Ascending aorta (tissue), 2 donors: ENCODE results near the gene RORC. TPM values are rescaled to one million over a fixed set of nuclear protein-coding genes. Genes with fewer than 3 reads are reported as not detected.
"Not testable (repeated sequence)": the region's sequence is repeated elsewhere in the genome, so short reads cannot be mapped to it uniquely, and the experiment has no call there.

Experiments used
- DNase-seq, 2 donors: peaks; one replicate each; pipeline ENCODE4 v3.0.0-alpha.2; 2019; ENCODE audit warnings: low spot score in 2 of 2
- H3K27ac ChIP-seq, 2 donors: fragments of 200-600 bp; sonication (generic); one replicate each; pipeline ENCODE4 v1.5.1; 2016 to 2017; ENCODE audit warnings: mild to moderate bottlenecking in 1 of 2
- H3K27me3 ChIP-seq: fragments of 200-600 bp; sonication (generic); one replicate; pipeline ENCODE4 v1.5.1; 2017
- H3K36me3 ChIP-seq, 2 donors: fragments of 200-600 bp; sonication (generic); one replicate each; pipeline ENCODE4 v1.5.1; 2016
- H3K4me1 ChIP-seq, 2 donors: fragments of 200-600 bp; sonication (generic); one replicate each; pipeline ENCODE4 v1.5.1; 2016 to 2017; ENCODE audit warnings: mild to moderate bottlenecking in 1 of 2
- H3K4me3 ChIP-seq, 2 donors: fragments of 200-600 bp; sonication (generic); one replicate each; pipeline ENCODE4 v1.5.1; 2016 to 2017; ENCODE audit warnings: mild to moderate bottlenecking in 1 of 2
- H3K9me3 ChIP-seq, 2 donors: fragments of 200-600 bp; sonication (generic); one replicate each; pipeline ENCODE4 v1.5.1; 2016
- CTCF ChIP-seq, 3 experiments: fragments of 200-600 bp in 2 of 3; fragments of 450-650 bp in 1 of 3; sonication (generic) in 2 of 3; IDR thresholded peaks; one replicate each; pipeline ENCODE4 v1.5.1; 2016 to 2019; ENCODE audit warnings: antibody characterized with exemption in 3 of 3, mild to moderate bottlenecking in 1 of 3, moderate library complexity in 1 of 3
- intact Hi-C: fragments of 100-400 bp; cut with DNase I; formaldehyde crosslinking; loops from one replicate; pipeline ENCODE4 v1.15.1; 2023
- total RNA-seq: library from RNA; depleted of rRNA; stranded (reverse); fragments of >200 nt; gene quantifications from one replicate; pipeline ENCODE4 v1.1.0, GENCODE V29; 2016

The RORC gene
- total RNA-seq, 1 donor from 2014 or later: not detected

DNA sequence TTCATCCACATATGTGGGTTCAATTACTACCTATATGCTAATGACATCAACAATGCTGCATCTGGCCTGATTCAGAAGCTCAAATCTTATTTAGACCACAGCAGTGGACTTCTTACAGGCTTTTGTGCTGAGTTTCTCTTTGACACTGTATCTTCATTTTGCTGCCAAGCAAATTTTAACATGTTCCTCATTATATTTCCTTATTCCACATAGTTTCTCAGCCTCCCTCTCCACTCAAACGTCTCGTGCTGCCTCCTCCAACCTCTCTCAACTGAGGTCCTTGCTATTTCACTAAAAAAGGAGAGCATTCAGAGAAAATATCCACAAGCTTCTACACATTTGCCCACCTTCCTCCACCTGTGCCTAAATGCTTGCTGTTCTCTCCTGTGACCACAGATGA is 47.8 kb downstream of the RORC start:
- TF ChIP-seq CTCF (IDR thresholded peaks at IDR 0.05): no peak
- Histone ChIP-seq H3K4me3 (no peak overlapping the region), H3K27me3 (no peaks in the 10 kb centered on the region), H3K9me3 (no peaks in the 10 kb centered on the region), H3K4me1 (no peaks in the 10 kb centered on the region), H3K36me3 (peaks cover 0 to 11% of the 10 kb centered on the region in 2 donors), H3K27ac (no peak overlapping the region)
- no peak for DNase-seq
- intact Hi-C loops: no loop called here

DNA sequence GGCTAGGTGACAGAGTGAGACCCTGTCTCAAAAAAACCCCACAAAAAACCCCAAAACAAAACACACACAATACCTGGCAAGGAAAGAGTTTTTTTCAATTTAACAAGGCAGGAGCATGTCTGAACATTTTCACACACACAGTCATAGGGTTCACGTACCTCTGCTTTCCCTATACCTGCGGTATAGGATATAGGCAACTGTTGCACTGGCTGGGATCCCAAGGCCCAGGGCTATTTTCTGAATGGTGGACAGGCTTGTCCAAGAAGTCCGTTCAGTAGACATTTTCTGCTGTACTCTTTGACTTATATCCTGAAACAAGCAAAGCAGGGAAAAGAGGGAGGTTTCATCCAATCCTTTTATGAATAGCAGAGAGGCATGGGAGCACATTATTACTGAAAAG is 48.9 kb downstream of the RORC start:
- H3K27ac ChIP-seq: no peak overlapping the region
- H3K4me1 ChIP-seq: no peaks in the 10 kb centered on the region
- intact Hi-C loops: no loop called here
- no peak overlapping the region for H3K4me3 ChIP-seq
- no peak for DNase-seq
- no peaks in the 10 kb centered on the region for H3K9me3 ChIP-seq
- no peak for TF ChIP-seq CTCF (IDR thresholded peaks at IDR 0.05)
- H3K27me3 ChIP-seq: no peaks in the 10 kb centered on the region
- H3K36me3 ChIP-seq: peaks cover 3 to 16% of the 10 kb centered on the region in 2 donors

DNA sequence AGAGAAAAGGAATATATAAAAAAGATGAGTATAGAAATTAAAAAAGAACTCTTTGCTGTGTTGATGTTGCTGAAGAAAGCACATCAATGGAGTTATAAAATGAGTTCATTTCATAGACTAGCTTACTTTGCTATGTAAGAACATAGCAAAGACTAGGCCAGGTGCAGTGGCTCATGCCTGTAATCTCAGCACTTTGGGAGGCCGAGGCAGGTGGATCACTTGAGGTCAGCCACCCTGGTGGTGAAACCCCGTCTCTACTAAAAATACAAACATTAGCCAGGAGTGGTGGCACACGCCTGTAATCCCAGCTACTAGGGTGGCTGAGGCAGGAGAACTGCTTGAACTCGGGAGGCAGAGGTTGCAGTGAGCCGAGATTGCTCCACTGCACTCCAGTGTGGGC is 49.6 kb downstream of the RORC start:
- H3K27me3 ChIP-seq, intact Hi-C loops, H3K27ac ChIP-seq, H3K4me1 ChIP-seq, H3K9me3 ChIP-seq, DNase-seq, H3K4me3 ChIP-seq: not testable (repeated sequence)
- peaks cover 3 to 16% of the 10 kb centered on the region in 2 donors for H3K36me3 ChIP-seq

GRCh38 chr1:151780736-151781135 is 50.9 kb downstream of the RORC start:
- H3K27ac ChIP-seq, intact Hi-C loops, H3K4me1 ChIP-seq, H3K27me3 ChIP-seq, DNase-seq, H3K9me3 ChIP-seq, H3K4me3 ChIP-seq: not testable (repeated sequence)
- peaks cover 7 to 22% of the 10 kb centered on the region in 2 donors for H3K36me3 ChIP-seq

DNA sequence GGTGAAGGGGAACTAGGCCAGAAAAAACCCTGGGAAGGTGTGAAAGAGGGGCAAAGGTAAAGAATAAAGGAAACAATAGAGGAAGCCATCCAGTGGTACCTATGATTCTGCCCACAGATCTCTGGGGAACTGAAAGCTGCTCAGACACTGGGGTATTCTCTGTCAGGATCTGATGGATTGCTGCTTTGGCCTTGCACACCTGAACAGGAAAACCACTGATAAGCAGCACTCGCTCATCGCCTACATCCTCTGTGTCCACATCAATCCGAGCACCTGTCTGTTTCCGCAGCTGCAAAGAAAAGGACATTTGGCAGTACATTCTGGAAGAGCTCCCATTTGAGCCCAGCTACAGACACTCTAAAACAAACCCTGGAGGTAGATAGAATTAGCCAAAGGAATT is 51.8 kb downstream of the RORC start:
- H3K9me3 ChIP-seq: no peaks in the 10 kb centered on the region
- no peak overlapping the region for H3K27ac ChIP-seq
- no peaks in the 10 kb centered on the region for H3K27me3 ChIP-seq
- DNase-seq: no peak
- H3K4me3 ChIP-seq: no peak overlapping the region
- peaks cover 7 to 29% of the 10 kb centered on the region in 2 donors for H3K36me3 ChIP-seq
- TF ChIP-seq CTCF (IDR thresholded peaks at IDR 0.05): no peak
- intact Hi-C loops: no loop called here
- no peaks in the 10 kb centered on the region for H3K4me1 ChIP-seq

- H3K36me3 ChIP-seq: peaks cover 7 to 39% of the 10 kb centered on the region in 2 donors
- intact Hi-C loops: no loop called here
- no peaks in the 10 kb centered on the region for H3K9me3 ChIP-seq
- H3K4me3 ChIP-seq: no peak overlapping the region
- TF ChIP-seq CTCF (IDR thresholded peaks at IDR 0.05): no peak
- no peaks in the 10 kb centered on the region for H3K4me1 ChIP-seq
- no peaks in the 10 kb centered on the region for H3K27me3 ChIP-seq
- no peak overlapping the region for H3K27ac ChIP-seq
- no peak for DNase-seq
These were observed 54.3 kb downstream of the RORC start for GRCh38 chr1:151777317-151777716.

GRCh38 chr1:151776665-151777062 is 54.9 kb downstream of the RORC start:
- H3K36me3 ChIP-seq: peaks cover 7 to 37% of the 10 kb centered on the region in 2 donors
- intact Hi-C loops: no loop called here

More at GRCh38 chr1:151776665-151777062, 54.9 kb downstream of the RORC start:
- no peak for DNase-seq
- Histone ChIP-seq H3K4me1 (no peaks in the 10 kb centered on the region), H3K9me3 (no peaks in the 10 kb centered on the region), H3K27ac (no peak overlapping the region), H3K4me3 (no peak overlapping the region), H3K27me3 (no peaks in the 10 kb centered on the region)
- no peak for TF ChIP-seq CTCF (IDR thresholded peaks at IDR 0.05)
